Cardiac muscle cell (in vitro differentiated cells and primary cell): ENCODE measurements around the gene VSTM2L. TPM values are rescaled to one million over a fixed set of nuclear protein-coding genes. Genes with fewer than 3 reads are reported as not detected.

ENCODE experiments used
- DNase-seq, 2 donors: peaks; one replicate each; pipeline versions ENCODE4 v3.0.0 to v3.0.0-alpha.2; 2010 to 2017; ENCODE audit warnings: low read depth in 1 of 2, low spot score in 1 of 2
- H3K27ac ChIP-seq: fragments of 200-600 bp; sonication (generic); 2 replicates; pipeline ENCODE4 v1.5.1; 2016
- H3K27me3 ChIP-seq: fragments of 200-600 bp; sonication (generic); 2 replicates; pipeline ENCODE4 v1.6.0; 2016; ENCODE audit warnings: control low read depth
- H3K36me3 ChIP-seq: fragments of 200-600 bp; sonication (generic); 2 replicates; pipeline ENCODE4 v1.5.1; 2016; ENCODE audit warnings: control low read depth
- H3K4me1 ChIP-seq: fragments of 200-600 bp; sonication (generic); 2 replicates; pipeline ENCODE4 v1.8.1; 2017; ENCODE audit warnings: low read depth, mild to moderate bottlenecking, mixed run types
- H3K4me3 ChIP-seq: fragments of 200-600 bp; sonication (generic); 2 replicates; pipeline ENCODE4 v1.5.1; 2016; ENCODE audit warnings: mild to moderate bottlenecking
- H3K9me3 ChIP-seq: fragments of 200-600 bp; sonication (generic); 2 replicates; pipeline ENCODE4 v1.5.1; 2017; ENCODE audit warnings: low read depth, mild to moderate bottlenecking, control low read depth
- CTCF ChIP-seq: IDR thresholded peaks from 2 replicates; pipeline ENCODE4 v1.5.1; 2012; ENCODE audit warnings: low read depth, mild to moderate bottlenecking, low read length
- polyA plus RNA-seq: library from polyadenylated mRNA; unstranded; fragments of >200 nt; fragmentation: Nextera tagmentation; extraction: Ambion mirVana; gene quantifications from 2 replicates; pipeline ENCODE4 v1.2.1, GENCODE V29; 2016
- total RNA-seq: library from RNA; depleted of rRNA; stranded (reverse); fragments of >200 nt; gene quantifications from 2 replicates; pipeline ENCODE4 v1.2.3, GENCODE V29; 2016

VSTM2L gene
- total and polyA plus RNA-seq, 2 experiments from 2014 or later: 83.4 to 321 TPM

- Histone ChIP-seq H3K9me3 (no peaks in the 10 kb centered on the region), H3K36me3 (no peaks in the 10 kb centered on the region), H3K4me3 (no peak overlapping the region), H3K27ac (no peak overlapping the region), H3K4me1 (peaks cover 59% of the 10 kb centered on the region), H3K27me3 (no peaks in the 10 kb centered on the region)
- no peak for DNase-seq
- no peak for TF ChIP-seq CTCF
These were observed 15.1 kb downstream of the VSTM2L start for GRCh38 chr20:37918035-37918434.

- peak overlapping the region; percentile 76 for H3K27ac ChIP-seq
- H3K4me1 ChIP-seq: peaks cover 50% of the 10 kb centered on the region
- H3K27me3 ChIP-seq: no peaks in the 10 kb centered on the region
- no peaks in the 10 kb centered on the region for H3K36me3 ChIP-seq
- no peaks in the 10 kb centered on the region for H3K9me3 ChIP-seq
- H3K4me3 ChIP-seq: no peak overlapping the region
- no peak for DNase-seq
- no peak for TF ChIP-seq CTCF
These were observed 16.6 kb downstream of the VSTM2L start for GRCh38 chr20:37919389-37920040.

- Histone ChIP-seq H3K27me3 (no peaks in the 10 kb centered on the region), H3K27ac (no peak overlapping the region), H3K9me3 (no peaks in the 10 kb centered on the region), H3K36me3 (no peaks in the 10 kb centered on the region), H3K4me1 (peaks cover 43% of the 10 kb centered on the region), H3K4me3 (no peak overlapping the region)
- DNase-seq: no peak
- no peak for TF ChIP-seq CTCF
These were observed 17.3 kb downstream of the VSTM2L start for GRCh38 chr20:37920270-37920669.

- Histone ChIP-seq H3K4me3 (no peak overlapping the region), H3K9me3 (no peaks in the 10 kb centered on the region), H3K36me3 (no peaks in the 10 kb centered on the region), H3K27me3 (no peaks in the 10 kb centered on the region), H3K4me1 (peaks cover 38% of the 10 kb centered on the region), H3K27ac (peak overlapping the region; percentile 47)
- peak in 1 of 2 donors; percentile 48 for DNase-seq
- TF ChIP-seq CTCF: no peak
These were observed 17.9 kb downstream of the VSTM2L start for GRCh38 chr20:37920679-37921322.

- DNase-seq: no peak
- Histone ChIP-seq H3K27ac (peak overlapping the region; percentile 47), H3K4me1 (peaks cover 32% of the 10 kb centered on the region), H3K27me3 (no peaks in the 10 kb centered on the region), H3K9me3 (no peaks in the 10 kb centered on the region), H3K4me3 (no peak overlapping the region), H3K36me3 (no peaks in the 10 kb centered on the region)
- TF ChIP-seq CTCF: no peak
These were observed 18.5 kb downstream of the VSTM2L start for GRCh38 chr20:37921341-37921929.
